B cell (primary cell): Measurements from ENCODE around the gene PAN2. TPM values are rescaled to one million over a fixed set of nuclear protein-coding genes. Genes with fewer than 3 reads are reported as not detected.

ENCODE experiments used
- ATAC-seq: fragments of 200-7000 bp; cut with Tn5 transposase; one replicate; pipeline ENCODE4 v1.10.0; 2021; ENCODE audit warnings: low read depth, mild to moderate bottlenecking, moderate number of reproducible peaks, moderate library complexity
- CTCF ChIA-PET: fragments of 350-600 bp; sonication (Branson Sonifier 250); formaldehyde crosslinking; loops from one replicate; lab custom pipeline; 2021; ENCODE audit warnings: antibody characterized with exemption, inconsistent platforms; lab: Charles Lee
- POLR2A ChIA-PET: fragments of 350-600 bp; sonication (Branson Sonifier 250); formaldehyde crosslinking; loops from one replicate; lab custom pipeline; 2021; ENCODE audit warnings: antibody characterized with exemption; lab: Charles Lee
- DNase-seq: peaks from one replicate; pipeline ENCODE4 v3.0.0; 2013
- H2AFZ ChIP-seq: 2 replicates; pipeline ENCODE4 v1.6.1; 2012; ENCODE audit warnings: mild to moderate bottlenecking, low read depth, low read length; ENCODE audit not compliant: insufficient read depth, poor library complexity, severe bottlenecking
- H3K27ac ChIP-seq, 2 donors: 1 replicate in 1 of 2; 2 replicates in 1 of 2; pipeline ENCODE4 v1.5.1; 2012 to 2013; ENCODE audit warnings: low read length in 2 of 2, mild to moderate bottlenecking in 2 of 2, moderate library complexity in 1 of 2
- H3K27me3 ChIP-seq, 4 experiments: fragments of 200-600 bp in 1 of 4; sonication (generic) in 1 of 4; replicated peaks in 1 of 4; 1 replicate in 2 of 4; 2 replicates in 2 of 4; pipeline versions ENCODE4 v1.6.1 to v1.7.0; 2013 to 2016; ENCODE audit warnings: low read length in 3 of 4, mild to moderate bottlenecking in 2 of 4, mixed read lengths in 1 of 4, moderate library complexity in 1 of 4; ENCODE audit not compliant: insufficient read depth in 4 of 4, control insufficient read depth in 3 of 4; ENCODE audit errors: control extremely low read depth in 1 of 4
- H3K36me3 ChIP-seq, 2 experiments: replicated peaks in 1 of 2; 1 replicate in 1 of 2; 2 replicates in 1 of 2; pipeline versions ENCODE4 v1.6.1 to v1.7.1; 2013; ENCODE audit warnings: low read length in 1 of 2; ENCODE audit not compliant: insufficient read depth in 2 of 2, control insufficient read depth in 1 of 2; ENCODE audit errors: control extremely low read depth in 1 of 2, extremely low read depth in 1 of 2
- H3K4me1 ChIP-seq, 2 donors: fragments of 200-600 bp in 1 of 2; sonication (generic) in 1 of 2; 1 replicate in 1 of 2; 2 replicates in 1 of 2; pipeline versions ENCODE4 v1.5.1 to v1.6.1; 2013 to 2017; ENCODE audit warnings: low read length in 2 of 2; ENCODE audit not compliant: control insufficient read depth in 2 of 2, insufficient read depth in 2 of 2
- H3K4me2 ChIP-seq: replicated peaks from 2 replicates; pipeline ENCODE3; 2012; ENCODE audit warnings: mild to moderate bottlenecking, low read depth, low read length; ENCODE audit not compliant: poor library complexity, severe bottlenecking
- H3K4me3 ChIP-seq, 5 experiments: fragments of 200-600 bp in 1 of 5; sonication (generic) in 1 of 5; 1 replicate in 3 of 5; 2 replicates in 2 of 5; pipeline versions ENCODE4 v1.5.1 to v1.7.0; 2011 to 2016; ENCODE audit warnings: low read length in 4 of 5, mild to moderate bottlenecking in 4 of 5, low read depth in 2 of 5, control low read depth in 1 of 5, moderate library complexity in 1 of 5; ENCODE audit not compliant: insufficient read depth in 1 of 5; ENCODE audit errors: control extremely low read depth in 1 of 5, extremely low read depth in 1 of 5
- H3K79me2 ChIP-seq: fragments of 200-600 bp; sonication (generic); one replicate; pipeline ENCODE4 v1.6.0; 2016; ENCODE audit warnings: low read length; ENCODE audit not compliant: control insufficient read depth, insufficient read depth
- H3K9ac ChIP-seq: fragments of 200-600 bp; sonication (generic); 2 replicates; pipeline ENCODE4 v1.6.1; 2017; ENCODE audit warnings: mild to moderate bottlenecking, low read length, moderate library complexity
- H3K9me3 ChIP-seq, 3 donors: one replicate each; pipeline versions ENCODE4 v1.6.1 to v1.7.1; 2013; ENCODE audit warnings: low read length in 2 of 3; ENCODE audit not compliant: control insufficient read depth in 2 of 3, insufficient read depth in 1 of 3; ENCODE audit errors: control extremely low read depth in 1 of 3
- H4K20me1 ChIP-seq: 2 replicates; pipeline ENCODE4 v1.6.0; 2012; ENCODE audit warnings: mild to moderate bottlenecking, low read length; ENCODE audit not compliant: insufficient read depth, control insufficient read depth, poor library complexity, severe bottlenecking
- H3K27ac Mint-ChIP-seq: one replicate; pipeline ENCODE4 v1.8.0; 2021; ENCODE audit warnings: mixed read lengths
- H3K27me3 Mint-ChIP-seq: one replicate; pipeline ENCODE4 v1.8.0; 2021; ENCODE audit warnings: mixed read lengths
- H3K4me1 Mint-ChIP-seq: one replicate; pipeline ENCODE4 v1.8.0; 2021; ENCODE audit warnings: mixed read lengths
- H3K4me3 Mint-ChIP-seq: one replicate; pipeline ENCODE4 v1.8.0; 2021; ENCODE audit warnings: mixed read lengths
- H3K9me3 Mint-ChIP-seq: one replicate; pipeline ENCODE4 v1.8.0; 2022; ENCODE audit warnings: mixed read lengths; ENCODE audit not compliant: insufficient read depth
- CTCF ChIP-seq: fragments of 200-600 bp; IDR thresholded peaks from one replicate; pipeline ENCODE4 v1.8.0; 2022; ENCODE audit warnings: antibody characterized with exemption, mild to moderate bottlenecking
- EZH2 ChIP-seq: IDR thresholded peaks from 2 replicates; pipeline ENCODE4 v1.6.1; 2012; ENCODE audit warnings: borderline replicate concordance, low read depth, mild to moderate bottlenecking, moderate library complexity, low read length; ENCODE audit not compliant: insufficient read depth, poor library complexity, severe bottlenecking
- WGBS: methylation state at CpG from one replicate; pipeline ENCODE4 v1.1.5; 2013; ENCODE audit warnings: missing lambda C conversion rate; ENCODE audit not compliant: insufficient coverage; 5-methylcytosine and 5-hydroxymethylcytosine counted together
- intact Hi-C: fragments of 100-400 bp; cut with micrococcal nuclease; formaldehyde crosslinking; loops from one replicate; pipeline ENCODE4 v1.10.0; 2022
- polyA plus RNA-seq: library from polyadenylated mRNA; depleted of rRNA; stranded (reverse); fragments of >200 nt; gene quantifications from 2 replicates; pipeline ENCODE4 v1.2.3, GENCODE V29; 2012
- total RNA-seq, 2 donors: library from RNA; stranded (reverse); fragments of 120-200 nt in 1 of 2; gene quantifications; 1 replicate in 1 of 2; 2 replicates in 1 of 2; pipeline versions ENCODE4 v1.2.3 to v1.2.4, GENCODE V29; 2013 to 2022

The PAN2 gene
- total and polyA plus RNA-seq, 2 donors (not counting 1 experiment from before 2014, with no cell fraction given) = 211 to 230 TPM

GRCh38 chr12:56308714-56309113 lies 25.1 kb downstream of the PAN2 start:
- DNase-seq (no peak), ATAC-seq (no peak)
- Mint-ChIP-seq H3K27ac (no peak overlapping the region), H3K4me3 (no peak overlapping the region), H3K27me3 (no peaks in the 10 kb centered on the region), H3K4me1 (no peaks in the 10 kb centered on the region), H3K9me3 (no peaks in the 10 kb centered on the region)
- no CpG with 5 or more reads among the region's 3 CpGs for WGBS
- CTCF ChIA-PET = interaction anchor here (0.6 to 3.5 kb wide), 3 partner anchors 119 to 155 kb away, joined by 3 to 14 read pairs (median 4); partner anchors contain the start of gene SMARCC2
- Histone ChIP-seq H3K36me3 (peaks cover 8 to 38% of the 10 kb centered on the region in 2 experiments), H3K27me3 (no peaks in the 10 kb centered on the region), H2AFZ (no peak overlapping the region), H3K79me2 (peaks cover 10% of the 10 kb centered on the region), H3K9me3 (no peaks in the 10 kb centered on the region), H3K4me1 (no peaks in the 10 kb centered on the region), H3K4me3 (no peak overlapping the region), H3K9ac (no peak overlapping the region), H3K27ac (no peak overlapping the region), H3K4me2 (no peak overlapping the region), H4K20me1 (no peaks in the 10 kb centered on the region)
- intact Hi-C loops = no loop called here
- TF ChIP-seq CTCF (no peak), EZH2 (no peak)
- POLR2A ChIA-PET = no interaction called here

- TF ChIP-seq EZH2 = no peak
- no peak for TF ChIP-seq CTCF
These were observed 26.4 kb downstream of the PAN2 start for GRCh38 chr12:56307221-56307965.

More at GRCh38 chr12:56307221-56307965, 26.4 kb downstream of the PAN2 start:
- ATAC-seq (no peak), DNase-seq (no peak)
- H3K27me3 Mint-ChIP-seq = no peaks in the 10 kb centered on the region
- Histone ChIP-seq H3K79me2 (peaks cover 17% of the 10 kb centered on the region), H4K20me1 (no peaks in the 10 kb centered on the region), H3K36me3 (peaks cover 8 to 38% of the 10 kb centered on the region in 2 experiments), H3K27me3 (no peaks in the 10 kb centered on the region), H2AFZ (no peak overlapping the region), H3K9ac (no peak overlapping the region), H3K27ac (no peak overlapping the region), H3K9me3 (no peaks in the 10 kb centered on the region), H3K4me1 (peaks cover 6 to 8% of the 10 kb centered on the region in 2 donors), H3K4me2 (no peak overlapping the region), H3K4me3 (no peak overlapping the region)
- H3K4me3 Mint-ChIP-seq = no peak overlapping the region
- ChIA-PET CTCF (interaction anchor here (0.6 to 1.1 kb wide), 2 partner anchors 9 to 50 kb away, joined by 3 to 5 read pairs; no protein-coding TSS in a partner anchor), POLR2A (interaction anchor here (1.1 kb wide), 1 partner anchor 50 kb away, joined by 3 read pairs; no protein-coding TSS in a partner anchor)
- H3K27ac Mint-ChIP-seq = no peak overlapping the region
- WGBS = 100% methylated on average over 6 of the region's 7 CpGs
- no peaks in the 10 kb centered on the region for H3K9me3 Mint-ChIP-seq
- intact Hi-C loops = no loop called here
- H3K4me1 Mint-ChIP-seq = peaks cover under 1% of the 10 kb centered on the region
